Transverse colon (tissue), 3 donors: ENCODE results near the gene OR51Q1.

Source experiments
- EP300 ChIP-seq: sonication (generic); formaldehyde crosslinking; IDR thresholded peaks from one replicate; pipeline ENCODE4 v1.6.1; 2017; ENCODE audit warnings: antibody characterized with exemption, low read depth
- TF ChIP-seq, protein P1 (sequence below), 5 experiments: fragments of 200-600 bp in 3 of 5; fragments of 450-650 bp in 2 of 5; sonication (generic) in 3 of 5; IDR thresholded peaks; 1 replicate in 2 of 5; 2 replicates in 3 of 5; pipeline ENCODE4 v1.5.1; 2016 to 2017; ENCODE audit warnings: antibody characterized with exemption in 5 of 5, inconsistent platforms in 3 of 5, mild to moderate bottlenecking in 2 of 5, moderate library complexity in 1 of 5

DNA sequence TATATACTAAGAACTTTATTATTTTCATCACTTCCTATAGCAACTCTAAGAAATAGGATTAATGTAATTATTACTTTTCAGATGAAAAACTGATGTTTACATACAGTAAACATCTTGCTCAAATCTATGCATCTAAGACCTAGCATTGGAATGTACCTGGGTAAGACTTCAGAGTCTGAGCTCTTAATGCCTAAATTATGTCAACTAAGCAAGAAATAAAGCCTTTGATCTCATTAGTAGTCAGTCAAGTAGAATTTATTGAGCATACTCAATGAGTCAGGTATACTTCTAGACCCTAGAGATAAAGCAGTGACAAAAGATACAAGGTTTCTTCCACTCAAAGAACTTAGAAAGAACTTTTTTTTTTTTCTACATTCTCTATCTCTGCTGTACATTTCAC, 16.7 kb upstream of the OR51Q1 start:
- TF ChIP-seq, protein P1, sequence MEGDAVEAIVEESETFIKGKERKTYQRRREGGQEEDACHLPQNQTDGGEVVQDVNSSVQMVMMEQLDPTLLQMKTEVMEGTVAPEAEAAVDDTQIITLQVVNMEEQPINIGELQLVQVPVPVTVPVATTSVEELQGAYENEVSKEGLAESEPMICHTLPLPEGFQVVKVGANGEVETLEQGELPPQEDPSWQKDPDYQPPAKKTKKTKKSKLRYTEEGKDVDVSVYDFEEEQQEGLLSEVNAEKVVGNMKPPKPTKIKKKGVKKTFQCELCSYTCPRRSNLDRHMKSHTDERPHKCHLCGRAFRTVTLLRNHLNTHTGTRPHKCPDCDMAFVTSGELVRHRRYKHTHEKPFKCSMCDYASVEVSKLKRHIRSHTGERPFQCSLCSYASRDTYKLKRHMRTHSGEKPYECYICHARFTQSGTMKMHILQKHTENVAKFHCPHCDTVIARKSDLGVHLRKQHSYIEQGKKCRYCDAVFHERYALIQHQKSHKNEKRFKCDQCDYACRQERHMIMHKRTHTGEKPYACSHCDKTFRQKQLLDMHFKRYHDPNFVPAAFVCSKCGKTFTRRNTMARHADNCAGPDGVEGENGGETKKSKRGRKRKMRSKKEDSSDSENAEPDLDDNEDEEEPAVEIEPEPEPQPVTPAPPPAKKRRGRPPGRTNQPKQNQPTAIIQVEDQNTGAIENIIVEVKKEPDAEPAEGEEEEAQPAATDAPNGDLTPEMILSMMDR (IDR thresholded peaks at IDR 0.05), result no peak
- no peak for TF ChIP-seq EP300
